Hepatocyte (in vitro differentiated cells): ENCODE data around the gene CRISPLD2. TPM values are rescaled to one million over a fixed set of nuclear protein-coding genes. Genes with fewer than 3 reads are reported as not detected.

Experiments used
- DNase-seq: peaks from one replicate; pipeline ENCODE4 v3.0.0-alpha.2; 2016; ENCODE audit warnings: low spot score
- H2AFZ ChIP-seq: fragments of 200-600 bp; sonication (generic); 2 replicates; pipeline ENCODE4 v1.6.0; 2016; ENCODE audit warnings: antibody characterized with exemption, mild to moderate bottlenecking
- H3K27ac ChIP-seq: fragments of 200-600 bp; sonication (generic); 2 replicates; pipeline ENCODE4 v1.5.1; 2016; ENCODE audit warnings: mild to moderate bottlenecking
- H3K27me3 ChIP-seq: fragments of 200-600 bp; sonication (generic); 2 replicates; pipeline ENCODE4 v1.6.1; 2016
- H3K36me3 ChIP-seq: fragments of 200-600 bp; sonication (generic); replicated peaks from 2 replicates; pipeline ENCODE4 v1.5.1; 2016; ENCODE audit warnings: low read depth; ENCODE audit not compliant: insufficient read depth
- H3K4me1 ChIP-seq: fragments of 200-600 bp; sonication (generic); 2 replicates; pipeline ENCODE4 v1.5.1; 2016; ENCODE audit warnings: mild to moderate bottlenecking, moderate library complexity; ENCODE audit not compliant: insufficient read depth
- H3K4me2 ChIP-seq: fragments of 200-600 bp; sonication (generic); 2 replicates; pipeline ENCODE4 v1.6.0; 2016
- H3K4me3 ChIP-seq: fragments of 200-600 bp; sonication (generic); 2 replicates; pipeline ENCODE4 v1.5.1; 2016; ENCODE audit warnings: mild to moderate bottlenecking
- H3K79me2 ChIP-seq: fragments of 200-600 bp; sonication (generic); 2 replicates; pipeline ENCODE4 v1.6.0; 2017; ENCODE audit warnings: mild to moderate bottlenecking
- H3K9me2 ChIP-seq: fragments of 200-600 bp; sonication (generic); replicated peaks from 2 replicates; pipeline ENCODE4 v1.6.0; 2017; ENCODE audit warnings: mild to moderate bottlenecking; ENCODE audit not compliant: insufficient read depth
- H3K9me3 ChIP-seq: fragments of 200-600 bp; sonication (generic); 2 replicates; pipeline ENCODE4 v1.5.1; 2016; ENCODE audit warnings: low read depth, mild to moderate bottlenecking
- H4K20me1 ChIP-seq: fragments of 200-600 bp; sonication (generic); 2 replicates; pipeline ENCODE4 v1.6.0; 2016; ENCODE audit warnings: mild to moderate bottlenecking; ENCODE audit not compliant: insufficient read depth, poor library complexity, severe bottlenecking
- CTCF ChIP-seq: fragments of 200-600 bp; sonication (generic); IDR thresholded peaks from 2 replicates; pipeline ENCODE4 v1.5.1; 2016; ENCODE audit warnings: antibody characterized with exemption, mild to moderate bottlenecking; ENCODE audit not compliant: poor library complexity
- EZH2 ChIP-seq: fragments of 200-600 bp; sonication (generic); IDR thresholded peaks from 2 replicates; pipeline ENCODE4 v1.6.1; 2016; ENCODE audit warnings: antibody characterized with exemption, mild to moderate bottlenecking, borderline replicate concordance
- EZH2phosphoT487 ChIP-seq: fragments of 200-600 bp; sonication (generic); IDR thresholded peaks from one replicate; pipeline ENCODE4 v1.6.1; 2018; ENCODE audit warnings: antibody characterized with exemption, mild to moderate bottlenecking, low read depth, moderate library complexity; ENCODE audit not compliant: unreplicated experiment, severe bottlenecking
- WGBS: methylation state at CpG from one replicate; pipeline ENCODE4 v1.1.6; 2016; ENCODE audit warnings: low lambda C conversion rate; ENCODE audit errors: missing lambda C conversion rate; 5-methylcytosine and 5-hydroxymethylcytosine counted together
- polyA plus RNA-seq: library from polyadenylated mRNA; unstranded; fragments of >200 nt; fragmentation: Nextera tagmentation; extraction: Ambion mirVana; gene quantifications from 2 replicates; pipeline ENCODE4 v1.2.1, GENCODE V29; 2016
- total RNA-seq: library from RNA; depleted of rRNA; stranded (reverse); fragments of >200 nt; gene quantifications from 2 replicates; pipeline ENCODE4 v1.2.3, GENCODE V29; 2014

CRISPLD2 gene
- total and polyA plus RNA-seq, 2 experiments from 2014 or later: 281 to 315 TPM

- H3K4me1 ChIP-seq: peaks cover 28% of the 10 kb centered on the region
- no peaks in the 10 kb centered on the region for H3K79me2 ChIP-seq
- no peak for DNase-seq
- no peak overlapping the region for H2AFZ ChIP-seq
- H3K9me2 ChIP-seq: no peaks in the 10 kb centered on the region
- H3K27ac ChIP-seq: peak overlapping the region; percentile 60
- no peaks in the 10 kb centered on the region for H4K20me1 ChIP-seq
- WGBS: 85% methylated on average over 11 of the region's 11 CpGs
- H3K27me3 ChIP-seq: no peaks in the 10 kb centered on the region
- TF ChIP-seq CTCF (no peak), EZH2 (no peak), EZH2phosphoT487 (no peak)
- no peak overlapping the region for H3K4me3 ChIP-seq
- no peak overlapping the region for H3K4me2 ChIP-seq
- H3K9me3 ChIP-seq: no peaks in the 10 kb centered on the region
- H3K36me3 ChIP-seq: no peaks in the 10 kb centered on the region
Observed at GRCh38 chr16:84789431-84789830, 30.4 kb upstream of the CRISPLD2 start.

- H3K9me3 ChIP-seq: no peaks in the 10 kb centered on the region
- no peak overlapping the region for H3K4me3 ChIP-seq
- H4K20me1 ChIP-seq: no peaks in the 10 kb centered on the region
- peaks cover 34% of the 10 kb centered on the region for H3K4me1 ChIP-seq
- H3K79me2 ChIP-seq: no peaks in the 10 kb centered on the region
- peak overlapping the region; percentile 67 for H3K27ac ChIP-seq
- no peaks in the 10 kb centered on the region for H3K36me3 ChIP-seq
- WGBS: 76% methylated on average over 4 of the region's 4 CpGs
- H3K4me2 ChIP-seq: no peak overlapping the region
- no peaks in the 10 kb centered on the region for H3K27me3 ChIP-seq
- no peaks in the 10 kb centered on the region for H3K9me2 ChIP-seq
- H2AFZ ChIP-seq: no peak overlapping the region
- no peak for DNase-seq
- no peak for TF ChIP-seq EZH2phosphoT487
- TF ChIP-seq EZH2: no peak
- no peak for TF ChIP-seq CTCF
Observed at GRCh38 chr16:84790301-84790700, 29.5 kb upstream of the CRISPLD2 start.

GRCh38 chr16:84791088-84791487, 28.7 kb upstream of the CRISPLD2 start:
- DNase-seq: peak; percentile 35
- H3K4me3 ChIP-seq: no peak overlapping the region
- H3K4me1 ChIP-seq: peaks cover 27% of the 10 kb centered on the region
- H3K4me2 ChIP-seq: peak overlapping the region; percentile 1
- H3K27ac ChIP-seq: peak overlapping the region; percentile 67
- TF ChIP-seq EZH2phosphoT487: no peak
- TF ChIP-seq CTCF: no peak
- TF ChIP-seq EZH2: no peak
- no peaks in the 10 kb centered on the region for H3K27me3 ChIP-seq
- no peaks in the 10 kb centered on the region for H3K9me3 ChIP-seq
- H3K79me2 ChIP-seq: no peaks in the 10 kb centered on the region
- H4K20me1 ChIP-seq: no peaks in the 10 kb centered on the region
- H3K9me2 ChIP-seq: no peaks in the 10 kb centered on the region
- H2AFZ ChIP-seq: no peak overlapping the region
- no peaks in the 10 kb centered on the region for H3K36me3 ChIP-seq
- 71% methylated on average over 12 of the region's 12 CpGs for WGBS

GRCh38 chr16:84791501-84791900, 28.3 kb upstream of the CRISPLD2 start:
- H4K20me1 ChIP-seq: no peaks in the 10 kb centered on the region
- H3K4me1 ChIP-seq: peaks cover 23% of the 10 kb centered on the region
- DNase-seq: no peak
- H3K9me2 ChIP-seq: no peaks in the 10 kb centered on the region
- H3K4me2 ChIP-seq: peak overlapping the region; percentile 1
- peak overlapping the region; percentile 67 for H3K27ac ChIP-seq
- no peaks in the 10 kb centered on the region for H3K27me3 ChIP-seq
- H3K79me2 ChIP-seq: no peaks in the 10 kb centered on the region
- no peaks in the 10 kb centered on the region for H3K9me3 ChIP-seq
- 78% methylated on average over 6 of the region's 6 CpGs for WGBS
- TF ChIP-seq EZH2 (no peak), EZH2phosphoT487 (no peak), CTCF (no peak)
- H3K4me3 ChIP-seq: no peak overlapping the region
- no peaks in the 10 kb centered on the region for H3K36me3 ChIP-seq
- no peak overlapping the region for H2AFZ ChIP-seq
